HG02759 (cell line): ENCODE measurements around the gene DDI2.

Experiments
- ATAC-seq: cut with Tn5 transposase; IDR thresholded peaks from one replicate; pipeline ENCODE4 v1.9.1; 2021; ENCODE audit warnings: mild to moderate bottlenecking, moderate library complexity; ENCODE audit not compliant: unreplicated experiment

Gene DDI2

GRCh38 chr1:15700508-15700907 is 83.2 kb downstream of the DDI2 start:
- no peak for ATAC-seq

DNA sequence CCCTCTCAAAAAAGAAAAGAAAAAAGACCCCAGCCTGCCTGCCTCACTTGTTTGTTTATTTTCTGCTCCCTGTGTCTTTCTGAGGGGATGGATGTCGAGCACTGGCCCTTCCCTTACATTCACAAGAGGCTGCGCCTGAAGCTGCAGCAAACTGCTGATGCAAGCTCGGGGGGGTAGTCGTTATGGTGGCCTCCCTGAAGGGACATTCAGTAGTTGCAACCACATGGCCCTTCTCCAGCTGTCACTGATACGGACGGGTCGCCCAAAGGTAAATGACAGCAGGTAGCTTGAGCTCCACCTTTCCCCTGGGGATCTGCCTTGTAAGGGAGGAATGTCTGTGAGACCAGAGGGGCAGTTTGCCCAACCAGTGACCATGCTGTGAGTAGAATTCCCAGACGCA is 84.5 kb downstream of the DDI2 start:
- no peak for ATAC-seq

DNA sequence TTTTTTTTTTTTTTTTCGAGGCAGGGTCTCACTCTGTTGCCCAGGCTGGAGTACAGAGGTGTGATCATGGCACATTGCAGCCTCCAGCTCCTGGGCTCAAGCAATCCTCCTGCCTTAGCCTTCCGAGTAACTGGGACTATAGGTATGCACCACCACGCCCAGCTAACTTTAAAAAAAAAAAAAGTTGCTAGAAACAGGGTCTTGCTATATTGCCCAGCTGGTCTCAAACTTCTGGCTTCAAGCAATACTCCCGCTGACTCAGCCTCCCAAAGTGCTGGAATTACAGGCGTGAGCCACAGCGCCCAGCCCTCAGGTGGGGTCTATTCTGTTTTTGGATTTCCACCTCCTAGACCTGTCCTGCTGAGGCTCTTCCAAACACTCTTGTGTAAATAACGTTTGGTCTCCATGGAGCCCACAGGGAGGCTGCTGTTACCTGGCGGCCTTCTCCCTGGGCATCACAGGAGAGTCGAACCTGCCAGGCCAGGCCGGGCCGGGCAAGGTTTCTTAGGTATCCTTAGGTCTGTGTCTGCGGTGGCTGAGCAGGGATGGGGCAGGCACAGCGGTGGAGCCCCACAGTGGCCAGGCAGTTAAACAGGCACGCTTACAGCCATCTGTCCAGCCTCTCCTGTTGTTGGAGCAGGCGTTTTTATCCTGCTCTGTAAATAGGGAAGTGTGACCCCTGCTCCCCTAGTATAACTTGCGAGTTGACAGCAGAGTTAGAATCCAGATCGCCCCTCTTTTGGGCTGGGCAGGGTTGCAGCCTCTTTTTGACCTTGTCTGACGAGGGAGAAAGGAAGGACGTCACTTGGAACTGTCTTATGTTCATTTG is 85.7 kb downstream of the DDI2 start:
- ATAC-seq = no peak

DNA sequence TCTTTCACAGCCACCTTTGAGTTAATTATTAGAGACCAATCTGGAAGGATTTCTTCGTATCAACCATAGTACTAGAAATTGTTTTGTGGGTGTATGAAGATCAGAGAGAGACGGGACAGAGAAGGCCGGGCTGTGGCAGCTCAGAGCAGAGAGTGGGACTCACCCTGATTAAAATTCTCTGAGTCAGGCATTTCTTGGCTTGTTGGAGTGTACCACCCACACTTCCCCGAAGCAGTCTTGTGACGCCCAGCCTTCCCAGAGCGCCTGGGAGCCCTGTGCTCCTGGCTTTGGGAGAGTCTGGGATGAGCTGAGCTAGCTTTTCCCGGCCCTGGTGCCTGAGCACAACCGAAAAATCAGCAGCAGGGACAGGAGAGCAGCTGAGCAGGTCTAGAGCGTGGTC is 86.3 kb downstream of the DDI2 start:
- no peak for ATAC-seq

DNA sequence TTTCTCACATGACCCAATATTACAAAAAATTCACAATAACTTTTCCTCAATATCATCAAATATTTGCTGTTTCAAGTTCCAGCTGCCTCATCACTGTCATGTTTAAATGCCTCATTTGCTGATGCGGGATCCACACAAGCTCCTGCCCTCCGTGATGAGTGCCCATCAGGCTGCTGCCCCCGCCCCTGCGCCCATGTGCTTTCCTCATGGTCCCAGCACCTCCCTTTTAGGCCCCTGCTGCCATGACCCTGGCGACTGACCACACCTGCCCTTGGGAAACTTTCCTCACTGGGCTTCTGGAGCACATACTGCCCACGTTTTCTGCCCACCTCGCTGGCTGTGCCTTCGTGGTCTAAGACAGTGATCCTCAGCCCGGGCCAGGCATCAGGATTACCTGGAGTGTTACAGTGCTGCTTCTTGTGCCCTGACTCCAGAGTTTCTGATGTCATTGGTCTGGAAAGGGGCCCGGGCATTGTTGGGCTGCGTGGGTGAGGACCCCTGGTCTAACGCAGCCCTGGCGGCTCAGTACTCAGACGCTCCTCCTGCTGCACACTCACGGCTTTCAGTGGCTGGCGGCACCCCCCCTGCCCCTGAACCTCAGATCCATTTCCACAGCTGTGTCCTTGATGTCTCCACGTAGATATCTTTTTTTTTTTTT is 87.4 kb downstream of the DDI2 start:
- ATAC-seq = no peak

DNA sequence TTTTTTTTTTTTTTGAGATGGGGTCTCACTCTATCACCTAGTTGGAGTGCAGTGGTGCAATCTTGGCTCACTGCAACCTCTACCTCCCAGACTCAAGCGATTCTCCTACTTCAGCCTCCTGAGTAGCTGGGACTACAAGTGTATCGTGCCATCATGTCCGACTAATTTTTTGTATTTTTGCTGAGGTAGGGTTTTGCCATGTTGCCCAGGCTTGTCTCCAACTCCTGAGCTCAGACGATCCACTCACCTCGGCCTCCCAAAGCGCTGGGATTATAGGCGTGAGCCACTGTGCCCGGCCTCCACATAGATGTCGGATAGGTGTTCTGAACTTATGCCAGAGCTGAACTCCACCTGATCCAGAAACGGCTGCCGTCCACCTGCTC is 87.9 kb downstream of the DDI2 start:
- ATAC-seq = no peak

- no peak for ATAC-seq
These were observed 89.5 kb downstream of the DDI2 start for GRCh38 chr1:15706751-15707150.

GRCh38 chr1:15707239-15707925 is 90.1 kb downstream of the DDI2 start:
- no peak for ATAC-seq

GRCh38 chr1:15708486-15709137 is 91.4 kb downstream of the DDI2 start:
- ATAC-seq = no peak

DNA sequence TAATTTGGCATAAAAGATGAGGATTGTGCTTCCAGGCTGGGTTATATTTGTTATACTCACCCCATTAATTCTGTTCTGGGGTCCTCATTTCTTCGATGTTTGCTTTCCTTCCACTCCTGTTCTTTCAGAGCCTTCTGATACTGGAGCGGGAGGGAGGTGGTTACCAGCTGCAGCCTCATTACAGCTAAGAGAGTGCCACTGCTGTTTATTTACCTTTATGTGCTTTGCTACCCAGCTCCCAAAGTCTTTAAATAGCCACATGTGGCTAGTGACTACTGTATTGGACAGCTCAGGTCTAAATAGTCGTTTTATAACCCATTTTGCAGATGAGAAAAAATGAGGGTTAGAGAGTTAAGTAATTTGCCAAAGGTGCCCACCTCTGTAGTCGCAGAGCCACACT is 92.0 kb downstream of the DDI2 start:
- ATAC-seq = no peak

GRCh38 chr1:15712168-15712567 is 94.9 kb downstream of the DDI2 start:
- no peak for ATAC-seq

DNA sequence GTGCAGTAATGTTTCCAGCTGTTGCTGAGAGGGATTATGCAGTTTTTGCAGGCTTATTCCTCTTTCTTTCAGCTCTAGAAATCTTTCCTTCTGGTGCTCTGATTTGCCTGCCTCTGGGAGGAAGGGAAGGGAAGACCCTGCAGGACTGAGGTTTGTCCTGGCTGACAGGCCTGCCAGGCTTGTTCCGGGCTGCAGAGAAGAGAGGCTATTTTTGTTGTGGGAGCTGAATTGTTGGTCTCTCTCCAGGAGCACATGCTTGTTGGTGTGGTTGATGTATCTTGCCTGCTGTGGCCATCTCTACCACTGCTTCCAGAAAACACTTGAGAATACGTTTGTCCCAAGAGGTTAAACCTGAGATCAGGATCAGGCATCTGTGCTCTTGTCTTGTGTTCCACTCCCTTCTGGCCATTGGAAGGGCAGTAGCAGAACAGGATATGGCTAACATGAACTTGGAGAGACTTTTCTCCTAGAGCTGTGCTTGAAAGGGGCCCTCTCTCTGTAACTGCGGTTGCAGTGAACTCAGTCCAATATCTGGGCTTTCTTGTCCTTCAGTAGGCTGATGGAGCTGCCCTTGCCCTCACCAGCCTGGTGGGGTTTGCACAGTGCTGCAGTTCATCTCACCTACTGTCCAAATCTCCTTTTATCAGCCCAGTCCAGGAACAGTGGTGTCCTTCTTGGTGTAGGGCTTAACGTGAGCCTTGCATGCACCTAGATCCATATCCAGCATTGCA is 97.3 kb downstream of the DDI2 start:
- no peak for ATAC-seq

- ATAC-seq = no peak
These were observed 100.3 kb downstream of the DDI2 start for GRCh38 chr1:15717418-15718125.

DNA sequence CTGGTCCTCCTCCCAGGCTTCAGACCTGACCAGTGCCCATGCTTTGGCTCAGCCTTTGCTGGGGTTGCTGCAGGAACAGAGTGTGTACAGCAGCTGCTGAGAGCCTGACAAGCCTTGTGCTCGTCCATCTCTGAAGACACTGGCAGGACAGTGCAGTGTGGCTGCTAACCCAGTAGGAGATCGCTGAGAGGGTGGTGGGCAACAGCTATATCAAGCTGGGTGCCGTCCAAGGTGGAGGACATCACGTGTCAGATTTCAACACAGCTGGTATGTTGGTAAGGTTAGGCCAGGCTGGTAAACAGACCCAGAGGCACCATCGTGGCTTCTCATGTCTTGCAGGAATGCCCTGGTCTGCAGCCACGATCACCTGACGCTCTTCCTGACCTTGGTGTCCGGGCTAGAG is 100.9 kb downstream of the DDI2 start:
- ATAC-seq = no peak
